GM23338 (cell line): Measurements from ENCODE around the gene PFKFB1. TPM values are rescaled to one million over a fixed set of nuclear protein-coding genes. Genes with fewer than 3 reads are reported as not detected.

ENCODE experiments used
- ATAC-seq: fragments of 200-7000 bp; cut with Tn5 transposase; 3 replicates; pipeline ENCODE4 v1.9.1; 2020
- DNase-seq: peaks from one replicate; pipeline ENCODE4 v3.0.0-alpha.2; 2015; ENCODE audit warnings: low spot score
- H2AFZ ChIP-seq: fragments of 200-600 bp; sonication (generic); 2 replicates; pipeline ENCODE4 v1.8.0; 2016; ENCODE audit warnings: antibody characterized with exemption, mild to moderate bottlenecking, moderate library complexity
- H3F3A ChIP-seq: fragments of 200-600 bp; sonication (generic); replicated peaks from 2 replicates; pipeline ENCODE4 v1.8.0; 2017; ENCODE audit warnings: antibody characterized with exemption, mixed run types, low read depth
- H3K27ac ChIP-seq: fragments of 200-600 bp; sonication (generic); 2 replicates; pipeline ENCODE4 v1.6.1; 2016; ENCODE audit warnings: low read depth
- H3K27me3 ChIP-seq: fragments of 200-600 bp; sonication (generic); 2 replicates; pipeline ENCODE4 v1.8.0; 2016; ENCODE audit warnings: mild to moderate bottlenecking, mixed run types, moderate library complexity; ENCODE audit not compliant: insufficient read depth
- H3K36me3 ChIP-seq: fragments of 200-600 bp; sonication (generic); 2 replicates; pipeline ENCODE4 v1.8.0; 2016; ENCODE audit warnings: mild to moderate bottlenecking; ENCODE audit not compliant: insufficient read depth
- H3K4me1 ChIP-seq: fragments of 200-600 bp; sonication (generic); 2 replicates; pipeline ENCODE4 v1.8.0; 2016; ENCODE audit warnings: mild to moderate bottlenecking, moderate library complexity; ENCODE audit not compliant: insufficient read depth
- H3K4me2 ChIP-seq: fragments of 200-600 bp; sonication (generic); 2 replicates; pipeline ENCODE4 v1.7.1; 2017; ENCODE audit warnings: mixed run types
- H3K4me3 ChIP-seq: fragments of 200-600 bp; sonication (generic); 2 replicates; pipeline ENCODE4 v1.6.1; 2016; ENCODE audit warnings: mixed run types
- H3K79me2 ChIP-seq: fragments of 200-600 bp; sonication (generic); replicated peaks from 2 replicates; pipeline ENCODE4 v1.8.0; 2017; ENCODE audit warnings: mild to moderate bottlenecking; ENCODE audit not compliant: insufficient read depth
- H3K9me2 ChIP-seq: fragments of 200-600 bp; sonication (generic); 2 replicates; pipeline ENCODE4 v1.8.0; 2017; ENCODE audit not compliant: insufficient read depth
- H4K20me1 ChIP-seq: fragments of 200-600 bp; sonication (generic); replicated peaks from 2 replicates; pipeline ENCODE4 v1.8.0; 2017; ENCODE audit warnings: mild to moderate bottlenecking; ENCODE audit not compliant: insufficient read depth
- H3K27ac Mint-ChIP-seq: 2 replicates; pipeline ENCODE4 v1.8.0; 2020; ENCODE audit warnings: inconsistent platforms, mild to moderate bottlenecking, moderate library complexity, mixed read lengths
- H3K27me3 Mint-ChIP-seq: 3 replicates; pipeline ENCODE4 v1.8.0; 2022; ENCODE audit warnings: low read depth, mild to moderate bottlenecking, moderate library complexity, mixed read lengths, inconsistent platforms; ENCODE audit not compliant: insufficient read depth, poor library complexity
- H3K36me3 Mint-ChIP-seq: 3 replicates; pipeline ENCODE4 v1.8.0; 2021; ENCODE audit warnings: low read depth, mild to moderate bottlenecking, inconsistent platforms, moderate library complexity, mixed read lengths
- H3K4me1 Mint-ChIP-seq: 3 replicates; pipeline ENCODE4 v1.8.0; 2020; ENCODE audit warnings: mild to moderate bottlenecking, inconsistent platforms, mixed read lengths
- H3K4me3 Mint-ChIP-seq: 3 replicates; pipeline ENCODE4 v1.8.0; 2021; ENCODE audit warnings: moderate library complexity, mild to moderate bottlenecking, inconsistent platforms, mixed read lengths
- H3K9me3 Mint-ChIP-seq: 3 replicates; pipeline ENCODE4 v1.8.0; 2020; ENCODE audit warnings: moderate library complexity, mild to moderate bottlenecking, inconsistent platforms, mixed read lengths
- CREB1 ChIP-seq: fragments of 250-450 bp; sonication (Bioruptor Pico); IDR thresholded peaks from 2 replicates; pipeline ENCODE4 v1.5.0; 2020; ENCODE audit warnings: low read depth, mild to moderate bottlenecking, moderate library complexity
- ETS1 ChIP-seq: IDR thresholded peaks from 2 replicates; pipeline ENCODE4 v1.6.1; 2016; ENCODE audit warnings: antibody characterized with exemption
- EZH2 ChIP-seq: fragments of 200-600 bp; sonication (generic); IDR thresholded peaks from one replicate; pipeline ENCODE4 v1.8.0; 2017; ENCODE audit warnings: antibody characterized with exemption, mild to moderate bottlenecking, low read depth; ENCODE audit not compliant: unreplicated experiment
- EZH2phosphoT487 ChIP-seq: fragments of 200-600 bp; sonication (generic); IDR thresholded peaks from one replicate; pipeline ENCODE4 v1.8.1; 2018; ENCODE audit warnings: antibody characterized with exemption; ENCODE audit not compliant: unreplicated experiment
- ZNF331 ChIP-seq: fragments of 250-450 bp; sonication (Bioruptor Pico); IDR thresholded peaks from 2 replicates; pipeline ENCODE4 v1.5.0; 2020; ENCODE audit warnings: low read depth, mild to moderate bottlenecking, moderate library complexity
- ZNF462 ChIP-seq: fragments of 250-450 bp; sonication (Bioruptor Pico); IDR thresholded peaks from 2 replicates; pipeline ENCODE4 v1.5.0; 2020; ENCODE audit warnings: mild to moderate bottlenecking, moderate library complexity
- polyA plus RNA-seq: library from polyadenylated mRNA; unstranded; fragments of >200 nt; fragmentation: Nextera tagmentation; extraction: Ambion mirVana; gene quantifications from 2 replicates; pipeline ENCODE4 v1.2.1, GENCODE V29; 2016
- total RNA-seq: library from RNA; depleted of rRNA; stranded (reverse); fragments of >200 nt; shearing (Covaris generic); gene quantifications from 2 replicates; pipeline ENCODE4 v1.2.3, GENCODE V29; 2014
- TF ChIP-seq, protein P1 (sequence below): IDR thresholded peaks from one replicate; pipeline ENCODE4 v1.6.1; 2018; ENCODE audit warnings: antibody characterized with exemption; ENCODE audit not compliant: unreplicated experiment
- TF ChIP-seq, protein P2 (sequence below), 2 experiments: fragments of 200-600 bp in 1 of 2; sonication (generic) in 1 of 2; conservative IDR thresholded peaks; 2 replicates each; pipeline versions ENCODE4 v1.5.1 to v1.6.1; 2016 to 2017; ENCODE audit warnings: antibody characterized with exemption in 2 of 2, low read depth in 2 of 2, mild to moderate bottlenecking in 2 of 2, moderate library complexity in 1 of 2

Gene PFKFB1
- total and polyA plus RNA-seq, 2 experiments from 2014 or later, result not detected

DNA sequence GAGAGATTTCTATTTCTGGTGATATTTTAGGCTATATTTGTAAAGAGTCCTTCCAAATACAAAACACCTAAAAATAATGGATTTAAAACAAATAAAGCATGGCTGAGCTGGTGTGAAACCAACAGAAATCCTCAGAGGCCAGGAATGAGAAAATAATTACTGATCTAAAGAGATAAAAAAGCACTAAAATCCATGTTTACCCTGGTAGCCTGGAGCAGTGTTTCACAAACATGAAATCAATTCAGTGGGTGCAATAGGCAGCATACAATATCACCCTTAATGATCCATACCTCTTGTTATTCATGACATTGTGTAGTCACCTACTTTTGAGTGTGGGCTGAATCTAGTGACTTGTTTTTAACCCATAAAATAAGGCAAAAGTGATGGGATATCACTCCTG is 14.6 kb downstream of the PFKFB1 start (continued):
- TF ChIP-seq ETS1, result no peak

DNA sequence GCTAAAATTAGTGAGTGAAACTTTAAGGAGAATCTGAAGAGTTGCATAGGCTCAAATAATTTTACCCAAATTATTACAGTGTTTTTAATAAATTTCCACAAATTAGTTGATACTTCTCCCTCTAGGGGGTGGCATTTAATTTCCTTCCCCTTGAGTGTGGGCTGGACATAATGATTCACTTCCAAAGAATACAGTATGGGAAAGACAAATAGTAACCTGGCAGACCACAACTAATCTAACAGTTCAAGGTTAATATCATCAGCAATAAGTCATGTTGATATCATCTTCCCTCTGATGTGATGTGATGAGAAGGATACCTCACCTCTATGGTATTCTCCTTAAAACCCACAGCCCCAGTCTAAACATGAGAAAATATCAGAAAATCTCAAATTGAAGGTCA is 15.5 kb downstream of the PFKFB1 start:
- TF ChIP-seq, protein P1, sequence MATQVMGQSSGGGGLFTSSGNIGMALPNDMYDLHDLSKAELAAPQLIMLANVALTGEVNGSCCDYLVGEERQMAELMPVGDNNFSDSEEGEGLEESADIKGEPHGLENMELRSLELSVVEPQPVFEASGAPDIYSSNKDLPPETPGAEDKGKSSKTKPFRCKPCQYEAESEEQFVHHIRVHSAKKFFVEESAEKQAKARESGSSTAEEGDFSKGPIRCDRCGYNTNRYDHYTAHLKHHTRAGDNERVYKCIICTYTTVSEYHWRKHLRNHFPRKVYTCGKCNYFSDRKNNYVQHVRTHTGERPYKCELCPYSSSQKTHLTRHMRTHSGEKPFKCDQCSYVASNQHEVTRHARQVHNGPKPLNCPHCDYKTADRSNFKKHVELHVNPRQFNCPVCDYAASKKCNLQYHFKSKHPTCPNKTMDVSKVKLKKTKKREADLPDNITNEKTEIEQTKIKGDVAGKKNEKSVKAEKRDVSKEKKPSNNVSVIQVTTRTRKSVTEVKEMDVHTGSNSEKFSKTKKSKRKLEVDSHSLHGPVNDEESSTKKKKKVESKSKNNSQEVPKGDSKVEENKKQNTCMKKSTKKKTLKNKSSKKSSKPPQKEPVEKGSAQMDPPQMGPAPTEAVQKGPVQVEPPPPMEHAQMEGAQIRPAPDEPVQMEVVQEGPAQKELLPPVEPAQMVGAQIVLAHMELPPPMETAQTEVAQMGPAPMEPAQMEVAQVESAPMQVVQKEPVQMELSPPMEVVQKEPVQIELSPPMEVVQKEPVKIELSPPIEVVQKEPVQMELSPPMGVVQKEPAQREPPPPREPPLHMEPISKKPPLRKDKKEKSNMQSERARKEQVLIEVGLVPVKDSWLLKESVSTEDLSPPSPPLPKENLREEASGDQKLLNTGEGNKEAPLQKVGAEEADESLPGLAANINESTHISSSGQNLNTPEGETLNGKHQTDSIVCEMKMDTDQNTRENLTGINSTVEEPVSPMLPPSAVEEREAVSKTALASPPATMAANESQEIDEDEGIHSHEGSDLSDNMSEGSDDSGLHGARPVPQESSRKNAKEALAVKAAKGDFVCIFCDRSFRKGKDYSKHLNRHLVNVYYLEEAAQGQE, result no peak
- TF ChIP-seq, protein P2, sequence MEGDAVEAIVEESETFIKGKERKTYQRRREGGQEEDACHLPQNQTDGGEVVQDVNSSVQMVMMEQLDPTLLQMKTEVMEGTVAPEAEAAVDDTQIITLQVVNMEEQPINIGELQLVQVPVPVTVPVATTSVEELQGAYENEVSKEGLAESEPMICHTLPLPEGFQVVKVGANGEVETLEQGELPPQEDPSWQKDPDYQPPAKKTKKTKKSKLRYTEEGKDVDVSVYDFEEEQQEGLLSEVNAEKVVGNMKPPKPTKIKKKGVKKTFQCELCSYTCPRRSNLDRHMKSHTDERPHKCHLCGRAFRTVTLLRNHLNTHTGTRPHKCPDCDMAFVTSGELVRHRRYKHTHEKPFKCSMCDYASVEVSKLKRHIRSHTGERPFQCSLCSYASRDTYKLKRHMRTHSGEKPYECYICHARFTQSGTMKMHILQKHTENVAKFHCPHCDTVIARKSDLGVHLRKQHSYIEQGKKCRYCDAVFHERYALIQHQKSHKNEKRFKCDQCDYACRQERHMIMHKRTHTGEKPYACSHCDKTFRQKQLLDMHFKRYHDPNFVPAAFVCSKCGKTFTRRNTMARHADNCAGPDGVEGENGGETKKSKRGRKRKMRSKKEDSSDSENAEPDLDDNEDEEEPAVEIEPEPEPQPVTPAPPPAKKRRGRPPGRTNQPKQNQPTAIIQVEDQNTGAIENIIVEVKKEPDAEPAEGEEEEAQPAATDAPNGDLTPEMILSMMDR (conservative IDR thresholded peaks at IDR 0.05; ENCODE audit: low read depth in 2 of 2), result no peak
- TF ChIP-seq EZH2, result no peak
- TF ChIP-seq ZNF331 (CRISPR knock-in tag), result no peak
- TF ChIP-seq EZH2phosphoT487, result no peak
- no peak for TF ChIP-seq ZNF462 (CRISPR knock-in tag)
- no peak for TF ChIP-seq ETS1
- TF ChIP-seq CREB1 (CRISPR knock-in tag), result no peak
- Histone ChIP-seq H3K79me2 (no peaks in the 10 kb centered on the region), H3K36me3 (no peaks in the 10 kb centered on the region), H3K4me3 (no peak overlapping the region), H3K27me3 (no peaks in the 10 kb centered on the region), H3K27ac (no peak overlapping the region), H3K4me2 (no peak overlapping the region), H3K4me1 (no peaks in the 10 kb centered on the region), H3K9me2 (no peaks in the 10 kb centered on the region), H3F3A (no peaks in the 10 kb centered on the region), H4K20me1 (no peaks in the 10 kb centered on the region), H2AFZ (no peak overlapping the region)
- DNase-seq, result no peak
- H3K27ac Mint-ChIP-seq, result no peak overlapping the region
- H3K36me3 Mint-ChIP-seq, result no peaks in the 10 kb centered on the region
- no peaks in the 10 kb centered on the region for H3K4me1 Mint-ChIP-seq
- no peak for ATAC-seq
- no peaks in the 10 kb centered on the region for H3K27me3 Mint-ChIP-seq
- no peak overlapping the region for H3K4me3 Mint-ChIP-seq
- H3K9me3 Mint-ChIP-seq, result peaks cover 4% of the 10 kb centered on the region; the same call in 1 of the 3 replicates
